Testis (tissue), 2 donors: ENCODE results near the gene RHEX.

ENCODE experiments used
- POLR2A ChIP-seq: fragments of 450-650 bp; IDR thresholded peaks from one replicate; pipeline ENCODE4 v1.6.1; 2017; ENCODE audit warnings: antibody characterized with exemption, mild to moderate bottlenecking, moderate library complexity
- TF ChIP-seq, protein P1 (sequence below), 3 experiments: fragments of 450-650 bp in 2 of 3; fragments of 200-600 bp in 1 of 3; sonication (generic) in 1 of 3; IDR thresholded peaks; one replicate each; pipeline ENCODE4 v1.5.1; 2016 to 2019; ENCODE audit warnings: antibody characterized with exemption in 3 of 3, mild to moderate bottlenecking in 2 of 3, moderate library complexity in 1 of 3

DNA sequence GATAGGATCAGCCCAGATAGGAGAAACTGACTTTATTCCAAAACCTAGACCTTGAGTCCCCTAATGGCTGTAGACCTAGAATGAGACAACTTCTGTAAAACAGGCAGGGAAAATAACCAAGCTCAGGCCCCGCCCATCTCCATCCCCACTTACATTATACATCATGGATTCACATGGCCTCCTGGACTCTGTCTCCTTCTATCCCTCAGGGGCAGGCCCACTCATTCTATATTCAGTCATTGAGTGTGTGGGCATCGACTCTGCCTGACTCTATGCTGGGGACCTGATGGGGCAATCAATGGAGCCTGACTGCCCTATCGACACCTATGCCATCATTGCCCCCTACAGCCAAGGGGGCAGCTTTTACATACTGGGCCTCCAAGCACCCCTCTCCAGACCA lies 57.8 kb downstream of the RHEX start:
- TF ChIP-seq, protein P1, sequence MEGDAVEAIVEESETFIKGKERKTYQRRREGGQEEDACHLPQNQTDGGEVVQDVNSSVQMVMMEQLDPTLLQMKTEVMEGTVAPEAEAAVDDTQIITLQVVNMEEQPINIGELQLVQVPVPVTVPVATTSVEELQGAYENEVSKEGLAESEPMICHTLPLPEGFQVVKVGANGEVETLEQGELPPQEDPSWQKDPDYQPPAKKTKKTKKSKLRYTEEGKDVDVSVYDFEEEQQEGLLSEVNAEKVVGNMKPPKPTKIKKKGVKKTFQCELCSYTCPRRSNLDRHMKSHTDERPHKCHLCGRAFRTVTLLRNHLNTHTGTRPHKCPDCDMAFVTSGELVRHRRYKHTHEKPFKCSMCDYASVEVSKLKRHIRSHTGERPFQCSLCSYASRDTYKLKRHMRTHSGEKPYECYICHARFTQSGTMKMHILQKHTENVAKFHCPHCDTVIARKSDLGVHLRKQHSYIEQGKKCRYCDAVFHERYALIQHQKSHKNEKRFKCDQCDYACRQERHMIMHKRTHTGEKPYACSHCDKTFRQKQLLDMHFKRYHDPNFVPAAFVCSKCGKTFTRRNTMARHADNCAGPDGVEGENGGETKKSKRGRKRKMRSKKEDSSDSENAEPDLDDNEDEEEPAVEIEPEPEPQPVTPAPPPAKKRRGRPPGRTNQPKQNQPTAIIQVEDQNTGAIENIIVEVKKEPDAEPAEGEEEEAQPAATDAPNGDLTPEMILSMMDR (IDR thresholded peaks at IDR 0.05), result no peak
- TF ChIP-seq POLR2A, result no peak
